ENCODE results near the gene NDUFAB1. TPM values are rescaled to one million over a fixed set of nuclear protein-coding genes. Genes with fewer than 3 reads are reported as not detected.

The NDUFAB1 gene
- polyA plus RNA-seq, 2 of the 4 experiments (the other 2 are of a cell fraction) = 167 to 277 TPM

DNA sequence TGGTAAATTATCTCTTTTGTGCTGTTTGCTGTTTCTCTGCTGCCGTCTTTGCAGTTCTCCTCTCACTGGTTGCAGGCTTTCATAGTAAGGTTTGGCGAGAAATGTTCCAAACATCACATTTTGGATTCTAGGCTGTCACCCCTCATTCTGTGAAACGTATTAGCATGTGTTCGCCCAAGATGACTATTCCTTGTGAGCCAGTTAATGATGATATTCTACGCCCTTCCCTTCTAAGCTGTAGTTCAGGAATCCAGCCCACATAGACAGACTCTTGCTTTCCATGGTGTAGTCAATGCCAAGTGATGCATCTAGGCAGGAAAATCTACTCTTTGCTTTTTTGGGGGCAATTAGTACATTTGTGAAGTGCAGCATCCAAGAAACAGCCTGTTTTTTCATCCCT, 24.2 kb downstream of the NDUFAB1 start:
- H3K27ac ChIP-seq = no peak overlapping the region
- no peak overlapping the region for H3K4me2 ChIP-seq
- no peak for TF ChIP-seq KDM5A (IDR thresholded peaks at IDR 0.05)
- TF ChIP-seq HDAC2 (IDR thresholded peaks at IDR 0.05) = no peak
- TF ChIP-seq EP300 (IDR thresholded peaks at IDR 0.05) = no peak
- no peak for TF ChIP-seq HOXB13 (CRISPR knock-in tag; IDR thresholded peaks at IDR 0.05; ENCODE audit: low read depth)
- TF ChIP-seq CHD2 (IDR thresholded peaks at IDR 0.05; ENCODE audit: low read length, partially characterized antibody) = no peak
- TF ChIP-seq EHF (CRISPR knock-in tag; IDR thresholded peaks at IDR 0.05) = no peak
- no peak for TF ChIP-seq EHMT2 (IDR thresholded peaks at IDR 0.05; ENCODE audit: low read depth)
- no peak for TF ChIP-seq RAD21 (conservative IDR thresholded peaks at IDR 0.05 in 1 of 2, IDR thresholded peaks at IDR 0.05 in 1 of 2)
- no peak for TF ChIP-seq RFX5 (IDR thresholded peaks at IDR 0.05)
- no peak for TF ChIP-seq GATA3 (IDR thresholded peaks at IDR 0.05; ENCODE audit: borderline replicate concordance)
- TF ChIP-seq KDM1A (IDR thresholded peaks at IDR 0.05; ENCODE audit: low read depth) = no peak
- no peak for TF ChIP-seq FOSB (CRISPR knock-in tag; IDR thresholded peaks at IDR 0.05)
- TF ChIP-seq TFCP2L1 (CRISPR knock-in tag; IDR thresholded peaks at IDR 0.05) = no peak
- TF ChIP-seq, protein P1, sequence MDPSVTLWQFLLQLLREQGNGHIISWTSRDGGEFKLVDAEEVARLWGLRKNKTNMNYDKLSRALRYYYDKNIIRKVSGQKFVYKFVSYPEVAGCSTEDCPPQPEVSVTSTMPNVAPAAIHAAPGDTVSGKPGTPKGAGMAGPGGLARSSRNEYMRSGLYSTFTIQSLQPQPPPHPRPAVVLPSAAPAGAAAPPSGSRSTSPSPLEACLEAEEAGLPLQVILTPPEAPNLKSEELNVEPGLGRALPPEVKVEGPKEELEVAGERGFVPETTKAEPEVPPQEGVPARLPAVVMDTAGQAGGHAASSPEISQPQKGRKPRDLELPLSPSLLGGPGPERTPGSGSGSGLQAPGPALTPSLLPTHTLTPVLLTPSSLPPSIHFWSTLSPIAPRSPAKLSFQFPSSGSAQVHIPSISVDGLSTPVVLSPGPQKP (IDR thresholded peaks at IDR 0.05; ENCODE audit: low read depth, low read length) = no peak
- TF ChIP-seq, protein P2, sequence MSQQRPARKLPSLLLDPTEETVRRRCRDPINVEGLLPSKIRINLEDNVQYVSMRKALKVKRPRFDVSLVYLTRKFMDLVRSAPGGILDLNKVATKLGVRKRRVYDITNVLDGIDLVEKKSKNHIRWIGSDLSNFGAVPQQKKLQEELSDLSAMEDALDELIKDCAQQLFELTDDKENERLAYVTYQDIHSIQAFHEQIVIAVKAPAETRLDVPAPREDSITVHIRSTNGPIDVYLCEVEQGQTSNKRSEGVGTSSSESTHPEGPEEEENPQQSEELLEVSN (IDR thresholded peaks at IDR 0.05; ENCODE audit: borderline replicate concordance, low read depth) = no peak
- no peak for TF ChIP-seq NR3C1 (IDR thresholded peaks at IDR 0.05)
- TF ChIP-seq, protein P3, sequence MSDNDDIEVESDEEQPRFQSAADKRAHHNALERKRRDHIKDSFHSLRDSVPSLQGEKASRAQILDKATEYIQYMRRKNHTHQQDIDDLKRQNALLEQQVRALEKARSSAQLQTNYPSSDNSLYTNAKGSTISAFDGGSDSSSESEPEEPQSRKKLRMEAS (IDR thresholded peaks at IDR 0.05) = no peak
- TF ChIP-seq, protein P4, sequence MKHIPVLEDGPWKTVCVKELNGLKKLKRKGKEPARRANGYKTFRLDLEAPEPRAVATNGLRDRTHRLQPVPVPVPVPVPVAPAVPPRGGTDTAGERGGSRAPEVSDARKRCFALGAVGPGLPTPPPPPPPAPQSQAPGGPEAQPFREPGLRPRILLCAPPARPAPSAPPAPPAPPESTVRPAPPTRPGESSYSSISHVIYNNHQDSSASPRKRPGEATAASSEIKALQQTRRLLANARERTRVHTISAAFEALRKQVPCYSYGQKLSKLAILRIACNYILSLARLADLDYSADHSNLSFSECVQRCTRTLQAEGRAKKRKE (CRISPR knock-in tag; IDR thresholded peaks at IDR 0.05; ENCODE audit: low read depth) = no peak
- TF ChIP-seq RNF2 (IDR thresholded peaks at IDR 0.05; ENCODE audit: borderline replicate concordance, low read depth) = no peak
- no peaks in the 10 kb centered on the region for H3K4me1 ChIP-seq
- H3K9me3 ChIP-seq = no peaks in the 10 kb centered on the region
- no peak overlapping the region for H3K4me3 ChIP-seq
- DNase-seq (ENCODE audit: low read depth in 1 of 2, low spot score in 1 of 2) = no peak
- WGBS (ENCODE audit: missing lambda C conversion rate) = 94% methylated on average over 5 of the region's 5 CpGs
- no peak for ATAC-seq
- FAIRE-seq = no peak
- ChIA-PET CTCF (interaction anchor here (2.0 to 5.1 kb wide), 3 partner anchors 14 to 25 kb away, joined by 4 to 20 read pairs (median 7); partner anchors contain the start of genes EARS2 and UBFD1), POLR2A (interaction anchor here (1.6 kb wide), 1 partner anchor 14 kb away, joined by 4 read pairs; the partner anchor contains the start of genes EARS2 and UBFD1)

DNA sequence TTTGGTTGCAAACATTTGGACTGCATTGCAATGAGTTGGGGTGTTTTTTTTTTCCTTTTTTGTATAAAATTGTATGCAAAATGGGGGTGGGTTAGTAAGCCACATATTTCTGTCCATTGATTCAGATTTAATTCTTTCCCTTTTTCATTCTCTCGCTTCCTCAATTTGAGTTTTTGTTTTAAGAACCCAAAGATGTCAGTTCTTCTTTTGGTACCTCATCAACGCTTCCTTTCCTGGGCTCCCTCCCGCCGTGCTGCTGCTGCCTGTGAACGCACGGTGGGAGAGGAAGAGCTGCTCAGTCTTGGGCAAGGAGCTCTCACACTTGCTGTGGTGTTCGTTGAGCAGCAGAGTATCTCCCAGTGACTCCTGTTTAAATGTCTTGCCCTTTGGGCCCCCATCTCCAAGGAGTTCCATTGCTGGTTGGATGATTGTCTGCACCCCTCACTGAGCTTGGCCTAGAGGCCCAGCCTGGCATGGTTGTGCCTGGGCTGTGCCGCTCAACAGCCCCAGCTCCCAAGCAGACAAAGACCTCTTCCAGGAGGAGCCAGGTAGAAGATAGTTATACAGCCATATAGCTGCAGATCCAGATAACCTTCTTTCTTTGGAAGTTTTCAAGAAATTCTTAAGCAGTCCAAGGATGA, 25.0 kb downstream of the NDUFAB1 start:
- H3K4me1 ChIP-seq = no peaks in the 10 kb centered on the region
- no peaks in the 10 kb centered on the region for H3K9me3 ChIP-seq
- 93% methylated on average over 8 of the region's 8 CpGs for WGBS (ENCODE audit: missing lambda C conversion rate)
- ChIA-PET POLR2A (no interaction called here), CTCF (interaction anchor here (0.7 to 5.1 kb wide), 5 partner anchors 9 to 26 kb away, joined by 3 to 20 read pairs (median 4); partner anchors contain the start of genes EARS2 and UBFD1)
- DNase-seq (ENCODE audit: low read depth in 1 of 2, low spot score in 1 of 2) (no peak), FAIRE-seq (no peak), ATAC-seq (no peak)
- H3K27ac ChIP-seq = no peak overlapping the region
- TF ChIP-seq MYC (IDR thresholded peaks at IDR 0.05; ENCODE audit: borderline replicate concordance, low read length) (no peak), HOXA7 (CRISPR knock-in tag; IDR thresholded peaks at IDR 0.05) (no peak), SREBF2 (IDR thresholded peaks at IDR 0.05) (no peak), ESRRA (IDR thresholded peaks at IDR 0.05; ENCODE audit: borderline replicate concordance, low read length) (no peak)
- TF ChIP-seq, protein P5, sequence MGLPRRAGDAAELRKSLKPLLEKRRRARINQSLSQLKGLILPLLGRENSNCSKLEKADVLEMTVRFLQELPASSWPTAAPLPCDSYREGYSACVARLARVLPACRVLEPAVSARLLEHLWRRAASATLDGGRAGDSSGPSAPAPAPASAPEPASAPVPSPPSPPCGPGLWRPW (IDR thresholded peaks at IDR 0.05) = no peak
- no peak overlapping the region for H3K4me3 ChIP-seq
- no peak overlapping the region for H3K4me2 ChIP-seq
